Measurements from ENCODE around the gene PLCB2. TPM values are rescaled to one million over a fixed set of nuclear protein-coding genes. Genes with fewer than 3 reads are reported as not detected.
A peak's percentile ranks its signal among the peaks of the same experiment; 100 is the strongest.

The PLCB2 gene
- polyA plus RNA-seq, 1 donor from 2014 or later: 7.4 TPM

GRCh38 chr15:40354408-40355171 is 46.9 kb upstream of the PLCB2 start:
- Histone ChIP-seq H4K20me1 (ENCODE audit: insufficient read depth) (no peaks in the 10 kb centered on the region), H3F3A (ENCODE audit: insufficient read depth, low read length, poor library complexity, severe bottlenecking) (no peaks in the 10 kb centered on the region), H2AFZ (ENCODE audit: low read depth, low read length) (no peak overlapping the region), H3K9me2 (ENCODE audit: insufficient read depth, low read length) (no peaks in the 10 kb centered on the region), H3K79me2 (replicated peaks; ENCODE audit: insufficient read depth, low read length) (peaks cover 3% of the 10 kb centered on the region), H3K9me3 (ENCODE audit: low read length) (no peaks in the 10 kb centered on the region), H3K27ac (ENCODE audit: low read length) (no peak overlapping the region), H3K4me3 (ENCODE audit: low read length) (no peak overlapping the region), H3K4me2 (ENCODE audit: low read length) (no peak overlapping the region), H3K36me3 (ENCODE audit: insufficient read depth, low read length) (no peaks in the 10 kb centered on the region), H3K9ac (ENCODE audit: low read length) (no peak overlapping the region), H3K27me3 (ENCODE audit: insufficient read depth, low read depth, low read length) (peaks cover 5% of the 10 kb centered on the region)
- TF ChIP-seq SMC3 (conservative IDR thresholded peaks at IDR 0.05; ENCODE audit: poor library complexity): peak; percentile 47
- TF ChIP-seq MXI1 (conservative IDR thresholded peaks at IDR 0.05; ENCODE audit: poor library complexity, severe bottlenecking): no peak
- peak; percentile 43 for TF ChIP-seq CTCF (IDR thresholded peaks at IDR 0.05; ENCODE audit: poor library complexity, severe bottlenecking)
- no peak for TF ChIP-seq POLR2AphosphoS5 (IDR thresholded peaks at IDR 0.05)
- no peak for TF ChIP-seq REST (IDR thresholded peaks at IDR 0.05; ENCODE audit: borderline replicate concordance)
- peak; percentile 30 for TF ChIP-seq RAD21 (conservative IDR thresholded peaks at IDR 0.05)

GRCh38 chr15:40353697-40354096 is 46.0 kb upstream of the PLCB2 start:
- no peak overlapping the region for H3K4me2 ChIP-seq (ENCODE audit: low read length)
- H3K27ac ChIP-seq (ENCODE audit: low read length): no peak overlapping the region
- H2AFZ ChIP-seq (ENCODE audit: low read depth, low read length): no peak overlapping the region

More at GRCh38 chr15:40353697-40354096, 46.0 kb upstream of the PLCB2 start:
- Histone ChIP-seq H4K20me1 (ENCODE audit: insufficient read depth) (no peaks in the 10 kb centered on the region), H3K79me2 (replicated peaks; ENCODE audit: insufficient read depth, low read length) (no peaks in the 10 kb centered on the region), H3K9ac (ENCODE audit: low read length) (no peak overlapping the region), H3K9me2 (ENCODE audit: insufficient read depth, low read length) (no peaks in the 10 kb centered on the region), H3K4me3 (ENCODE audit: low read length) (no peak overlapping the region), H3K27me3 (ENCODE audit: insufficient read depth, low read depth, low read length) (no peaks in the 10 kb centered on the region), H3F3A (ENCODE audit: insufficient read depth, low read length, poor library complexity, severe bottlenecking) (no peaks in the 10 kb centered on the region), H3K9me3 (ENCODE audit: low read length) (no peaks in the 10 kb centered on the region), H3K36me3 (ENCODE audit: insufficient read depth, low read length) (no peaks in the 10 kb centered on the region)
- TF ChIP-seq RAD21 (conservative IDR thresholded peaks at IDR 0.05) (no peak), POLR2AphosphoS5 (IDR thresholded peaks at IDR 0.05) (no peak), REST (IDR thresholded peaks at IDR 0.05; ENCODE audit: borderline replicate concordance) (no peak), EZH2 (IDR thresholded peaks at IDR 0.05; ENCODE audit: borderline replicate concordance, insufficient read depth, low read length, poor library complexity, severe bottlenecking) (no peak), TAF1 (IDR thresholded peaks at IDR 0.05; ENCODE audit: low read depth) (no peak), EP300 (conservative IDR thresholded peaks at IDR 0.05; ENCODE audit: poor library complexity, severe bottlenecking) (no peak), MXI1 (conservative IDR thresholded peaks at IDR 0.05; ENCODE audit: poor library complexity, severe bottlenecking) (no peak), CTCF (IDR thresholded peaks at IDR 0.05; ENCODE audit: poor library complexity, severe bottlenecking) (no peak), SMC3 (conservative IDR thresholded peaks at IDR 0.05; ENCODE audit: poor library complexity) (no peak)
